ENCODE data around the gene EML2. TPM values are rescaled to one million over a fixed set of nuclear protein-coding genes. Genes with fewer than 3 reads are reported as not detected.

The EML2 gene
- total and polyA plus RNA-seq, 10 of the 15 experiments (the other 5 are each of a cell fraction or from before 2014, with no cell fraction given) = 1.6 to 64.0 (median 27.5) TPM

- intact Hi-C loops (cut with micrococcal nuclease; ENCODE audit: unreplicated experiment) (loop anchor here (2.0 kb wide), 1 partner anchor 27 kb away; no protein-coding TSS in a partner anchor), in situ Hi-C loops (cut with MboI) (no loop called here)
- Histone ChIP-seq H3K27ac (ENCODE audit: control insufficient read depth, insufficient read depth) (no peak overlapping the region), H3K4me1 (ENCODE audit: control insufficient read depth, insufficient read depth, low read length) (peaks cover 18% of the 10 kb centered on the region), H3K9ac (ENCODE audit: control insufficient read depth, insufficient read depth, low read length) (no peak overlapping the region), H3K4me3 (no peak overlapping the region), H3K9me3 (replicated peaks; ENCODE audit: control insufficient read depth, insufficient read depth, low read length) (no peaks in the 10 kb centered on the region), H3K79me2 (ENCODE audit: control insufficient read depth, insufficient read depth, low read length) (no peaks in the 10 kb centered on the region), H3K36me3 (ENCODE audit: control insufficient read depth in 2 of 2, insufficient read depth in 2 of 2, low read length in 1 of 2) (peaks cover 14 to 23% of the 10 kb centered on the region in 2 experiments), H4K20me1 (ENCODE audit: control insufficient read depth, insufficient read depth) (no peaks in the 10 kb centered on the region), H3K4me2 (ENCODE audit: control insufficient read depth, insufficient read depth) (no peak overlapping the region; the same call in 1 of the 2 replicates), H2AFZ (ENCODE audit: control insufficient read depth, low read depth, low read length) (no peak overlapping the region), H3K27me3 (replicated peaks in 1 of 2; ENCODE audit: control insufficient read depth in 2 of 2, insufficient read depth in 2 of 2, low read length in 1 of 2) (no peaks in the 10 kb centered on the region)
- no TSS peak for BruUV-seq (replicated peaks)
- WGBS (ENCODE audit: insufficient coverage, insufficient replicate concordance, low lambda C conversion rate, missing lambda C conversion rate) = 52% methylated on average over 24 of the region's 37 CpGs
- FAIRE-seq (peak; percentile 57), DNase-seq (ENCODE audit: low read depth, low spot score) (peak; percentile 48), ATAC-seq (peak; percentile 91)
- ChIA-PET CTCF (interaction anchor here (1.0 to 4.7 kb wide), 4 partner anchors 15 to 176 kb away, joined by 3 to 43 read pairs (median 4); no protein-coding TSS in a partner anchor), RAD21 (ENCODE audit: unreplicated experiment) (interaction anchor here (0.5 to 3.3 kb wide), 3 partner anchors 26 to 92 kb away, joined by 3 to 27 read pairs (median 5); no protein-coding TSS in a partner anchor), POLR2A (interaction anchor here (0.6 to 2.7 kb wide), 6 partner anchors 11 to 185 kb away, joined by 3 to 25 read pairs (median 4); partner anchors contain the start of gene SIX5), SMC1A (ENCODE audit: uncharacterized antibody, unreplicated experiment) (interaction anchor here (5.1 kb wide), 1 partner anchor 25 kb away, joined by 39 read pairs; the partner anchor contains the start of gene EML2)
- TF ChIP-seq SUZ12 (IDR thresholded peaks at IDR 0.05; ENCODE audit: unreplicated experiment) (no peak), PKNOX1 (IDR thresholded peaks at IDR 0.05) (peak; percentile 91), MAX (IDR thresholded peaks at IDR 0.05; ENCODE audit: low read depth, low read length) (no peak), MEF2B (IDR thresholded peaks at IDR 0.05; ENCODE audit: partially characterized antibody, poor library complexity, severe bottlenecking) (peak; percentile 13), SP1 (IDR thresholded peaks at IDR 0.05; ENCODE audit: low read depth, low read length) (peak; percentile 32), POLR2A (IDR thresholded peaks at IDR 0.05; ENCODE audit: low read depth, low read length) (0 out of 2 replicates have a peak, but pooled peaks have one; percentile 29), E2F4 (IDR thresholded peaks at IDR 0.05; ENCODE audit: low read depth, low read length) (no peak), IKZF2 (IDR thresholded peaks at IDR 0.05) (no peak), TBL1XR1 (IDR thresholded peaks at IDR 0.05; ENCODE audit: low read depth, low read length) (no peak), BRCA1 (IDR thresholded peaks at IDR 0.05; ENCODE audit: low read depth, low read length) (no peak), SRF (IDR thresholded peaks at IDR 0.05; ENCODE audit: low read depth in 2 of 2, low read length in 2 of 2) (no peak), PAX5 (IDR thresholded peaks at IDR 0.05; ENCODE audit: borderline replicate concordance, low read depth, low read length) (no peak), IKZF1 (conservative IDR thresholded peaks at IDR 0.05) (no peak), BHLHE40 (IDR thresholded peaks at IDR 0.05; ENCODE audit: borderline replicate concordance in 1 of 2, low read depth in 2 of 2, low read length in 1 of 2) (peak; percentile 90 to 91), PBX3 (IDR thresholded peaks at IDR 0.05; ENCODE audit: insufficient replicate concordance, low read depth, low read length) (peak; percentile 82), EGR1 (IDR thresholded peaks at IDR 0.05; ENCODE audit: borderline replicate concordance in 1 of 2, low read depth in 2 of 2, low read length in 2 of 2) (peak in 1 of 2 experiments; percentile 14; a peak in 1 of 3 replicates)
Measured at GRCh38 chr19:45615795-45616703, 23.1 kb downstream of the EML2 start.

Measured in GM12878 (cell line).